Stimulated activated CD8-positive, alpha-beta memory T cell treated with anti-CD3 and anti-CD28 coated beads, Interleukin-12 subunit alpha, Interleukin-12 subunit beta, amount 100 ng/mL, for 1 hour (primary cell): Measurements from ENCODE around the gene SWSAP1.
"Not testable (repeated sequence)": the region's sequence is repeated elsewhere in the genome, so short reads cannot be mapped to it uniquely, and the experiment has no call there.

Experiments
- DNase-seq: peaks from one replicate; pipeline ENCODE4 v3.0.0-alpha.2; 2020; ENCODE audit warnings: low read depth

The SWSAP1 gene

DNA sequence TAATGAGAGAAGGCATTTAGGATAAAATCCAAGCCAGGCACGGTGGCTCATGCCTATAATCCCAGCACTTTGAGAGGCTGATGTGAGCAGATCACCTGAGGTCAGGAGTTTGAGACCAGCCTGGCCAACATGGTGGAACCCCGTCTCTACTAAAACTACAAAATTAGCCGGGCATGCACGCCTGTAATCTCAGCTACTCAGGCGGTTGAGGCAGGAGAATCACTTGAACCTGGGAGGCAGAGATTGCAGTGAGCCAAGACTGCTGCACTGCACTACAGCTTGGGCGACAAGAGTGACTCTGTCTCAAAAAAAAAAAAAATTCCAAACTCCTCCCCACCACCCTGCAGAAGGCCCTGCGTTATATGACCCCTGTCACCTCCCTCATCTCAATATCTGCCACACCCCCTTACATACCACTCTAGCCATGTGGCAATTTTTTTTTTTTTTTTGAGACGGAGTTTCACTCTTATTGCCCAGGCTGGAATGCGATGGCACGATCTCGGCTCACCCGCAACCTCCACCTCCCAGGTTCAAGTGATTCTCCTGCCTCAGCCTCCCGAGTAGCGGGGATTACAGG, 4.9 kb downstream of the SWSAP1 start:
- not testable (repeated sequence) for DNase-seq

DNA sequence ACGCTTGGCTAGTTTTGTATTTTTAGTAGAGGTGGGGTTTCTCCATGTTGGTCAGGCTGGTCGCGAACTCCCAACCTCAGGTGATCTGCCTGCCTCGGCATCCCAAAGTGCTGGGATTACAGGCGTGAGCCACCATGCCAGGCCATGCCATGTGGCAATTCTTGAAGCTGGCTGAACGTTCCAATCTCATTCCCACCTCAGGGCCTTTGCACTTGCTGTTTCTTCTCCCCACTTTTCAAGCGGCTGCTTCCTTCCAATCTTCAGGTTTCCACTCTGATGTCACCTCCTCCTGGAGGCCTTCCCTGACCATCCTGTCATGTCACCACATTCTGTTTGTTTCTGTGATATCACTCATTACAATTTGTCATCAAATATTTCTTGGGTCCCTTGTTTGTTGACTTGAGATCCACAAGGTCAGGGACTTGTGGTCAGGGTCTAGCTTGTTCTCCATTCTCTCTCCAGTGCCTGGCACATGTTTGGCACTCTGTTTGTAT, 5.4 kb downstream of the SWSAP1 start:
- no peak for DNase-seq

DNA sequence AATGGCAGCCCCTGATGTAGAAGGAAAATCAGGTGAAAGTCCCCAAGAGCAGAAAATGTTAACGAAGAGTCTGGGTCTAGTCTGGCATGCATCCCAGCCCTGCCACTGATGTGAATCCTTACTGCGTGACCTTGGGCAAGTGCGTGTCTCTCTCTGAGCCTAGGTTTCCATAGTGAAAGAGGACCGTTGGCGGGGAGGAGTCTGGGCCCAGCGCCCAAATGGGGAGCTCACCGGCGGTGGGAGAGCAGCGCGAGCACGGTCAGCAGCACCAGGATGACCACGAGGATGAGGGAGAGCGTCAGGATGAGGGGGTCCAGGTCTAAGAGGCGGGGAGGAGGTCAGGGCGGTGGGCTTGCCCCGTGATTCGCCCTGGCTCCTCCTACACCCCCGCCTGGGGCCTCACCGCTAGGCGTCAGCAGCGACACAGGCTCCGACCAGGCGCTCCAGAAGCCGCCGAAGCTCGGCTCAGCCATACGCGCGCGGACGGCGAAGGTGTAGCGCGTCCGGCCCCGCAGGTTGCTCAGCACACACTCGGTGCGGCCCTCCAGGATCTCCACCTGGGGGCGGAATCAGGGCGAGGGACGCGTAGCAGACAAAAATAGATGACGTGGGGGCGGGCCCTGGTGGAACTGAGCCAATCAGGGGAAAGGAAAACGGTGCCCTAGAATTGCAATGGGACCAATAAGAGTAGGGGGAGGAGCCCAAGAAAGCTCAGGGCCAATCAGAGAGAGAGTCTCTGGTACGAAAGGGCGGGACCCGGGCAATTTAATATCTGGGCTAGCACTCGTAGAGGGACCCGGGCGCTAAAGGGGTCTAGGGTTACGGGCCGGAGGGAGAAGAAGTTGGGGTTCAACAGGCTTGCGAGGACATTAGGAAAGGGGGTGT, 6.4 kb downstream of the SWSAP1 start:
- DNase-seq: peak; percentile 95

DNA sequence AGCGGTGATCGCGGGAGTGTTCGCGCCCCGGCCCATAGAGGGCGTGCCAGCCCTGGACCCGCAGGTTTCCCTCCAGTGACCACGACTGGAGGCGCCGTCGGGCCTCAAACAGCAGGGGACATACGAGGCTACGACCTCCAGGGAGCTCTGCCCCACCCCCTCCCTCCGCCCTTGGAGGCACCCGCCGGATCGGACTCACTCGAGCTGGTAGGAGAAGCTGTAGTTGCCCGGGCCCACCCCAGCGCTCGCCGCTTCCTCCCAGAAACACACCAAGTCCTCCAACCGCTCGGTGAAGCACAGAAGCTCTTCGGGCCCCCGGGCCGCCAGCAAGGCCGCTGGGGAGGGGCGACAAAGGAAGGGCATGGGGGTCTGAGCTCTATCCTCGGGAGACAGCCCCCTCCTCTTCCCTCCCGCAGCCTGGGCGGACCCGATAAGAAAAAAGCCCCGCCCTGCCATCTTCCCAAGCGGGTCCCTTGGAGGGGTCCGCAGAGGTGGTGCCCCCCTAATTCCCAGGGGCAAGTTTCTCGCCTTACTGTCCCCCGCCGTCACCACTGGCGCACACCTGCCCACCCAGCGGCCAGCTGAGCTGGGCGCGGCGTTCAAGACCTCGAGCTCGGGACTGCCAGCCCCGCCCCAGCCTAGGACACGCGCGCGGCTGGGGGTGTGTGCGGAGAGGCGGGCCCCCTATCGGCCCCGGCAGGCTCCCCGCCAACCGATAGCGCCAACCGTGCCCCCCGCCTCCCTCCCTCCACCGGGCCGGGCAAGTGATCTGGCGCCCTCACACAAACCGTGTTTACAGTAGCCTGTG, 8.6 kb downstream of the SWSAP1 start:
- peak; percentile 14 for DNase-seq

DNA sequence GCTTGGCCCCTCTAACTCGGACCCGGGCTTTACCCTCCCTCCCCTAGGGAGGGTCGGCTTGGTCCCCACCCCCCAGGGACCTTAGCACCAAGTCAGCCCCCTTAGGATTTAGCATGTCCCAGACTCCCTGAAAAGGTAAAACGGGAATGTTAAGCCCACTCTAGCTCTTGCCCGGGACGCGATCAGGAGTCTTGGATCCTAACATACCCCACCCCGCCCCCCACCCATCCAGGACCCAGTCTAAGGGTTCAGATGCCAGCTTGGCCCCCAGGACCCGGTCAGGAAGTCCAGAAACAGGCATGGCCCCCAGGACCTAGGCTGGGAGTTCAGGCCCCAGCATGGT, 9.2 kb downstream of the SWSAP1 start:
- no peak for DNase-seq

DNA sequence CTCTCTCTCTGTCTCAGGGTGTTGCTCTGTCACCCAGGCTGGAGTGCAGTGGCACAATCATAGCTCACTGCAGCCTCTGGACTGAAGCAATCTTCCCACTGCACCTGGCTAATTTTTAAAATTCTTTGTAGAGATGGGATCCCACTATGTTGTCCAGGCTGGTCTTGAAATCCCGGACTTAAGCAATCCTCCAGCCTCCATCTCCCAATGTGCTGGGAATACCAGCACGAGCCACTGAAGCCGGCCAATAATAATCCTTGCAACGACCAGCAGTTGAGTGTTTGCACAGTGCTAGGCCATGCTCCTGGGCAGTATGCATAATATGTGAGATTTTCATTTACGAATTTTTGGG, 10.3 kb downstream of the SWSAP1 start:
- no peak for DNase-seq

DNA sequence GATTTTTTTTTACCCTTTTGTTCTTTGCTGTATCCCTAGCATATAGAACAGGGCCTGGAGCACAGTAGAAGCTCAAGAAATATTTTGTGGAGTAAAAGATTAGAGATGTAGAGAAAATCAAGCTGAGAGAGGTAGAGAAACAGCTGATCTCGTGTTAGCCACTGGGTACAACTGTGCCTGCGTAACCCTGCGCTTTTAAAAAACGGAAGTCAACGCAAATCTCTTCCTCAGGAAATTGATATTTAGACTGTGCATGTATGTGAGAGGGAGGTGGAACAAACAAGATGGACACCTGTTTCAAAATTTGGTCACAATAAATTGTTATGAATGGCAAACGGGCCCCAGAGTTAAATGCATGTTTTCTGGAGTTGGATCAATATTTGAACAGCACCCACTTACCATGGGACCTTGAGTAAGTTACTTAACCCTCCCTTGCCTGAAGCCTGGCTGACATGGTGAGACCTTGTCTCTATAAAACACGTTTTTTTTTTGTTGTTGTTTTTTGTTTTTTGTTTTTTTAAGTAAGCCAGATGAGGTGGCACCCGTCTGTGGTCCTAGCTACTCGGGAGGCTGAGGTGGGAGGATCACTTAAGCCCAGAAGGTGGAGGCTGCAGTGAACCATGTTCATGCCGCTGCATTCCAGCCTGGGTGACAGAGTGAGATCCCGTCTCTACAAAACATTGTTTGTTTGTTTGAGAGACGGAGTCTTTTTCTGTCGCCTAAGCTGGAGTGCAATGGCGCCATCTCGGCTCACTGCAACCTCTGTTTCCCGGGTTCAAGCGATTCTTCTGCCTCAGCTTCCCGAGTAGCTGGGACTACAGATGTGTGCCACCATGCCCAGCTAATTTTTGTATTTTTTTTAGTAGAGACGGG, 12.9 kb downstream of the SWSAP1 start:
- DNase-seq: no peak

DNA sequence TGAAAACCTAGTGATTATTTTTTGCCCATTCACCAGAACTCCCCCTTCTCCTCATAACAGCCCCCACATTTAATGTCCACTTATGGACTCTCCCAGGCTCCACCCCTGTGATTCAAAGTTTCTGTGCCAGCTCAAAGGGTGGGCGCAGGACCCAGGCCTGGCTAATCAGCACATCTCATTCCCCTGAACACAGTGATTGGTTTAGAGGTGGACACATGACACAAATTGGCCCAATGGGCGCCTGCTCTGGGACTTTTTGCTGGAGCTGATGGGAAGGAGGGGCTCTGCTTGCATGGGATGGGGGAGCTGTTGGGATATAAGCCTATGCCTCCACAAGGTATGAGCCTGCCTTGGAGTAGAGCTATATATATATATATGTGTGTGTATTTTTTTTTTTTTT, 15.9 kb downstream of the SWSAP1 start:
- no peak for DNase-seq

DNA sequence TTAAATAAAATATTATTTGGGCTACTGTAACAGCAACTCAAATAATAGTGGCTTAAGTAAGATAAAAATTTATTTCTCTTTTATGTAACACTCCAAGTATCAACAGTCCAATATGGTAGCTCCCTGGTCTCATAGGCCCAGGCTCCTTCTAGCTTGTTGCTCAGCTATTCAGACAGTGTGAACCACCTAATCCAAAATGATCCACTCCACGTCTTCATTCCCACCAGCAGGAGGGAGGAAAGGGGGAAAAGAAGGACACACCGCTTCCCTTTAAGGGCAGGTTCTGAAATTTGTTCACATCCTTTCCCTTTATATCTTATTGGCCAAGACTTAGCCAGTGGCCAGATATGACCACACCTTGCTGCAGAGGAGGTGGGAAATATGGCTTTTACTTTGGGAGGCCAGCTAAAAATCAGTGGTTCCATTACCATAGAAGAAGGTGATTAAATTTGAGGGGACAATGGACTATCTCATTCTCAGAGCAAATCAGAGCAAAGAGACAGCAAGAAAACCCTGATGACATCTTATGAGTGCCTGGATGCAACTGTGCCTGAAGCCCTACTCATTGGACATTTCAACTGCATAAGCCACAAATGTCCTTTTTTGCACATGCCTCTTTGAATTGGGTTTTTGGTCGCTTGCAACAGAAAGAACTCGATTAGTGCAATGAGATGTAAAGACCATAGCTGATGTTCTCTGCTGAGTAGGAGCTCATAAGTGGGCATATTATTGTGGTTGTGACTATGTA, 16.6 kb downstream of the SWSAP1 start:
- no peak for DNase-seq

DNA sequence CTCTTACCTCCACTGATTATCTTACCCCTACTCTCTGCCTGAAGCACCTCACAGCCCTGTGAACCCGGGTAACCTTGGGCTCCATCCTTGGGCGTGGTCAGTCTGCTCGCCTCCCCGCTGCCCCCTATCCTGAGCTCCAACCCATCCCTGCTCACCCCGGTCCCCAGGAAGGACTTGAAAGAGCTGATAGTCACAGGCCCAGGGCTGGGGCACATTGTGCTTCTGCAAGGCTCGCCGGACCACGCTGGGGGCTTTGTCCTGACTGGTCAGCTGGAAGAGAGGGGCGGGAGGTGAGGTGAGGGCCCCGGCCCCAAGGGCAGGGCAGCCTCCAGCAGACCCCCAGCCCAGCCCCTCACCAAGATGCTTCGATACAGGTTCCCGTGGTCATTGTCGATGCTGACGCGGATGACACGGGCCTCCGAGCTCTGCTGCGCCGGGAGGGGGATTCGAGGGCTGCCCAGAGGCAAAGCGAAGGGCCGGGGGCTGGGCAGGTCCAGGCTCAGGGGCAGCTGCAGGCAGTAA, 22.7 kb downstream of the SWSAP1 start:
- DNase-seq: no peak

DNA sequence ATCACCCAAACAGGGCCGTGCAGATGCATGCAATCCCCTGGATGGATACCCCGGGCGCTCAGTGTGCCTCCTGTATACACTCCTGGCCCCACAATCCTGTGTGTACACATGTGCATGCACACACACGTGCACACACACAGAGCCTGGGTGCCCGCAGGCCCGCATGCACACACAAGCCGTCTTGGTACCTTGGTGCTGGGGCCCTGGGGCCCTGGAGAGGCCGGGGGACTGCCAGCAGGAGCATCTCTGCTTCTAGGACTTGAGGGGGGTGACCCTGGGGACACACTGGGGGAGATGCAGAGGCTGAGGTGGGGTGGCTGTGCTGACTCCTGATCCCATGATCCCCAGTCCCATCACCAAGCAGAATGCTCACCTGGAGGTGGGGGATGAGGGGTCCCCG, 25.2 kb downstream of the SWSAP1 start:
- DNase-seq: no peak

DNA sequence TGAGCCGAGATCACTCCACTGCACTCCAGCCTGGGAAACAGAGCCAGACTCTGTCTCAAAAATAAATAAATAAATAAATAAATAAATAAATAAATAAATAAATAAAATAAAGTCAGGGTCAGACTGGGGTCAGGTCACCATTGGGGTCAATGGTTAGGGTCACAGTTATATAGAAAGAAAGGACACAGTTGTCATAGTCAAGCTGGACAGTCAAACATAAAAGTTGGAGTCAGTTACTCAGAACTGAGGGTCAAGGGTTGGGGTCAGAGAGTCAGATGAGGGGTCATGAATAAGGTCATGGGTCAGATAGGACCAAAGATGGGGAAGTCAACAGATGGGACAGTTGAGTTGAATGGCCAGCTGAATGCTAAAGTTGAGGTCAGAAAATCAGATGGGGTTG, 26.3 kb downstream of the SWSAP1 start:
- DNase-seq: no peak

DNA sequence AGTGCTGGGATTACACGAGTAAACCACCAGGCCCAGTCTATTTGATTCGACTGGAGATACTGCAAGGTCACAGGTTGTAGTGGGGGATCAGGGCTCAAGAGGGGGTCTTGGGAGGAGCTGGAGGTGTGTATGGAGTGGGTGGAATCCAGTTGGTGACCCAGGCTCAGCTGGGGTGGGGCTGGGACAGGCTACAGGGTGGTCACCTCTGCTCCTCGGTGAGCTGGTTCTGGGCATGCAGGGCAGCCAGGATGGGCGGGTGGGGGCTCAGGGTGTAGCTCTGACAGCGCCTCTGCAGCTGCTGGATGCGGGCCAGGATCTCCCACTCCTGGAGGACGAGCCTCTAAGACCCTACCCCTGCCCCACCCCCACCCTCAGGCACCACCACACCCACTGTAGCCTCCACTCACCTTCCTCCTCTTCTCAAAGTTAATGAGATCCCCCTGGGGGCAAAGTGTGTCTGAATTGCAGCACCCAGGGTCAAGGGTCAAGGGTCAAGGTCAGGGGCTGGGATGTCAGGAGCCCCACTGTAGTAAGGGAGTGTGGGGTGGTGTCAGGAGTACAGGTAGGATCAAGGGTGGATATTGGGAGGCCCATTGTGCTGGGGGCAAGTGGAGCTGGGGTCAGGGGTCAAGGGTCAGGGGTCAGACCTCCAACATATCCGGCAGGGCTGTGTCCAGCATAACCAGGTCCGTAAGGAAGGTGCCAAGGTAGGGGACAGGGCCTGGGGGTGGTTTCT, 27.5 kb downstream of the SWSAP1 start:
- DNase-seq: no peak

DNA sequence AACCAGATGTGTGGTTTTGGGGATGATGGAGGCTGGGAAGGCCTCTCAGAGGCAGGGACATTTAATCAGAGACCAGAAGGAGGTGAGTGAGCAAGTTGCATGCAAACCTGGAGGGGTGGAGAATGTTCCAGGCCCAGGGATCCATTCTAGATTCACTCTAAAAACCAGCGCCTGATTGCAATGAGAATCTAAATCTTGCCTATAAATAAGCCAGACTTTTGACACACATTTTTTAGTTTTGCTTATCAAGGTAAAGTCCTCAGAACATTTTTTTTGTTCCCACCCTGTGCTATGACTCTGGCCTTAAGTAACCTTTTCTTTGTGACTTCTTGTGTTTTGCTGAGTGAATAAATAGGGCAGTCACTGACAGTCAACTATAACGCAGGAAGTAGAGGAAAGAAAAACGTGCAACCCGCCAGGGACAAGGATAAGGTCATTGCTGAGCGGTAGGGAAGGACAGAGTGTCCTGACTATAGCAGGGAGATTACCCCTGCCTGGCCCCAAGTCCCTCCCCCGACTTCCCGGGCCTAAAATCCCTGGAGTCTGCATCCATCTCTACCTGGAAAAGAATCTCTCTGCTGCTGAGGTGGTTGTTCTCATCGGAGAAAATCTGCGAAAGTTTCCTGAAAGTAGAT, 30.2 kb downstream of the SWSAP1 start:
- DNase-seq: no peak

DNA sequence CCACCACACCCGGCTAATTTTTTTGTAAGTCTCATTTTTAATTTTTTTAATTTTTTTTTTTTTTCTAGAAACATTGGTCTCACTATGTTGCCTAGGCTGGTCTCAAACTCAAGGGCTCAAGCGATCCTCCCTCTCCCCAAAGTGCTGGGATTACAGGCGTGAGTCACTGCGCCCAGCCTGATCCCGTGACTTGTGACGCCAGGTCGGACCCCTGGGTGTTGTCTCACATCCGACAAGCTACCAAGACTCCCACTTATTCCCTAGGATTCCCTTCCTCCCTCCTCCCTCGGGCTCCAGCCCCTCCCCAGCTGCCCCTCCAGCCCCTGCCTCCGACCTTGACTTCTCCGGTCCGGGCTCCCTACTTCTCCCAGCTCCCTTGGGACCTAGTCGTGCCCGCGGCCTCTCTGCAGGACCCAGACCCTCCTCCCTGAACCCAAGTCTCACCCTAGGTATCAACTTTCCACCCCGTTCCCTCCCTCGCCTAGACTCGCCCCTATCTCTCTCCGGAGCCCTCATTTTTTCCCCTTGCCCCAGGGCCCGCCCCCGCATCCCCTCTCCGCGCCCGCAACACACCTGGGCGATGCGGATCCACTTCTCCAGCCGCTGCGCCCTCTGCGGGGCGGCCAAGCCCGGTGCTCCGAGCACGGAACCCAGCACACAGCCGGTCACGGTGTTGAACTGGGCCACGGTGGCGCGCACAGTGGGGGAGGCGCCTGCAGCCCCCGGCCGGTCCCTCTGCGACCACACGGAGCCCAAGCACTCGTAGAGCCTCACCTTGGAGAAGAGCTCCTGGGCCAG, 31.6 kb downstream of the SWSAP1 start:
- no peak for DNase-seq

DNA sequence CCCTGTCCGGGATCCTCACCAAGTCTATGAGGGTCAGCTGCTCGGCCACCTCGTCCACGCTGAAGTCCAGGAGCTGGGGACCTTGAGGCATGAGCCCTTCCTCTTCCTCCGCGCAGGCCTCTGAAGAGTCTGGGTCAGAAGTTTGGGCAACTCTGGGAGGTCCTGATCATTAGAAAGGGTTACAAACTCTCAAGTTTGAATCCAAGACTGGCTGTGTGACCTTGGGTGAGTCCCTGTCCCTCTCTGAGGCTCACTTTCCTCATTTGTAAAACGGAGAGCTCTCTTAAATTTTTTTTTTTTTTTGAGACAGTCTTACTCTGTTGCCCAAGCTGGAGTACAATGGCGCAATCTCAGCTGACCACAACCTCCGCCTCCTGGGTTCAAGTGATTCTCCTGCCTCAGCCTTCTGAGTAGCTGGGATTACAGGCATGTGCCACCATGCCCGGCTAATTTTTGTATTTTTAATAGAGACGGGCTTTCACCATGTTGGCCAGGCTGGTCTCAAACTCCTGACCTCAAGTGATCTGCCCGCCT, 32.3 kb downstream of the SWSAP1 start:
- DNase-seq: not testable (repeated sequence)

DNA sequence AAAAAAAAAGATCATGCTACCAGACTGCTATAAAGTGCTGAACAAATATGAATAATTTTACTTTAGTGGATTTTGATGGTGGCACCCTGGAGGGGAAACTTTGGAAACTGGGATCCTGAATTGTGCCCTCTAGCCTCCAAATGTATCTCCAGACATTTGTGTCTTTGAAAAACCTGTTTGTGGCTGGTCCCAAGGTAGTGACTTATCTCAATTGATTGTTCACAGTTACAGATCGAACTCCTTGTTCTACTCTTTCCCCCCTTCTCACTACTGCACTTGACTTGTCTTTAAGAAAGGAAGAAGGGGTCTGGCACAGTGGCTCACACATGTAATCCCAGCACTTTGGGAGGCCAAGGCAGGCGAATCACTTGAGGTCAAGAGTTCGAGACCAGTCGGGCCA, 34.1 kb downstream of the SWSAP1 start:
- no peak for DNase-seq

DNA sequence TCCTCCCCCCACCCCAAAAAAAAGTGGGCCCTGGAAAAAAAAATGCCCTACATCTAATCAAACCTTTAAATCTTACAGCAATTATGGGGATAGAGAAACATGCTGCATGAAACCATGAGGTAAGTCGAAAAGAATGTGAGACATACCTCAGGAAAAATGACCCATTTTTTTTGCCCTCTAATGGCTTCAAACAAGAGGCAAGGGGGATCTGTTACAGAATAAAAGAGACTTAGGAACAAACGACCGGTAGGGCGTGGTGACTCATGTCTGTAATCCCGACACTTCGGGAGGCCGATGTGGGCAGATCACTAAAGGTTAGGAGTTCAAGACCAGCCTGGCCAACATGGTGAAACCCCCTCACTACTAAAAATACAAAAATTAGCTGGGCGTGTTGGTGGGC, 36.2 kb downstream of the SWSAP1 start:
- no peak for DNase-seq

DNA sequence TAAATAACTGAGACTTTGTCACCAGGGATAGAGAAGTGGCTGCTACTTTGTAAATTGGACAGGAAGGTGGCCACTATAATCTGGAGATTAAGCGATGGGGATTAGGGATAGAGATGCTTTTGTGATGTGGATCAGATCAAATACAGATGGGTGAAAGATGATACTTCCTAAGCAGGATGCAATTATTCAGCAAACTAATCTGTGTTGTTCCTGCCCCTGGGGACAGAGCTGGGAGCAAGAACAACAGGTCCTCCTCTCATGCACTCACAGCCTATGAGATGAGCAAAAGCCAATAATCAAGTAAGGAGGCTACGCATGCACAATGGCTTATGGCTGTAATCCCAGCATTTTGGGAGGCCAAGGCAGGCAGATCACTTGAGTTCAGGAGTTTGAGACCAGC, 40.1 kb downstream of the SWSAP1 start:
- DNase-seq: no peak
